Loucy (cell line): ENCODE measurements around the gene SFXN3.

Experiments used
- CTCF ChIP-seq: fragments of 200-600 bp; sonication (generic); conservative IDR thresholded peaks from 2 replicates; pipeline ENCODE4 v1.5.1; 2014; ENCODE audit warnings: mild to moderate bottlenecking, antibody characterized with exemption, low read length
- EZH2phosphoT487 ChIP-seq: fragments of 200-600 bp; IDR thresholded peaks from 2 replicates; pipeline ENCODE4 v1.6.1; 2018; ENCODE audit warnings: antibody characterized with exemption, mild to moderate bottlenecking, moderate library complexity, borderline replicate concordance

GRCh38 chr10:101073631-101074030, 42.6 kb downstream of the SFXN3 start:
- TF ChIP-seq CTCF (no peak), EZH2phosphoT487 (no peak)
